ENCODE measurements around the gene CENPF. TPM values are rescaled to one million over a fixed set of nuclear protein-coding genes. Genes with fewer than 3 reads are reported as not detected.

Gene CENPF
- total and polyA plus RNA-seq, 4 donors = 1.2 to 9.7 (median 1.9) TPM

- Histone ChIP-seq H3K4me1 (ENCODE audit: control insufficient read depth in 5 of 5, insufficient read depth in 5 of 5, low read length in 5 of 5) (peaks cover 0 to 5% (median 4%) of the 10 kb centered on the region in 5 donors), H3K27me3 (ENCODE audit: control insufficient read depth in 3 of 3, insufficient read depth in 3 of 3, low read length in 2 of 3) (no peaks in the 10 kb centered on the region), H3K4me3 (no peak overlapping the region), H3K9me3 (ENCODE audit: control insufficient read depth in 4 of 4, insufficient read depth in 3 of 4, low read length in 3 of 4) (no peaks in the 10 kb centered on the region), H3K27ac (ENCODE audit: low read depth in 1 of 2, low read length in 1 of 2) (peak overlapping the region in 1 of 2 donors; percentile 45), H3K36me3 (ENCODE audit: control insufficient read depth in 4 of 4, insufficient read depth in 4 of 4, low read length in 4 of 4) (no peaks in the 10 kb centered on the region), H3K9ac (ENCODE audit: insufficient read depth in 1 of 2, low read length in 2 of 2) (no peak overlapping the region)
- no peak for ATAC-seq (ENCODE audit: insufficient read depth, low FRiP score)
- no peak for TF ChIP-seq CTCF (IDR thresholded peaks at IDR 0.05; ENCODE audit: control extremely low read depth, extremely low read depth)
- no peak for DNase-seq
- WGBS, 2 donors = 94 to 96% methylated on average over 2 of the region's 2 CpGs
These were observed 35.5 kb upstream of the CENPF start for GRCh38 chr1:214567481-214567980.

GRCh38 chr1:214568328-214568727 is 34.7 kb upstream of the CENPF start:
- 66 to 79% methylated on average over 4 of the region's 4 CpGs for WGBS, 2 donors

GRCh38 chr1:214569357-214570004 is 33.5 kb upstream of the CENPF start:
- no peak overlapping the region for H3K27ac ChIP-seq (ENCODE audit: low read depth in 1 of 2, low read length in 1 of 2)
- no peaks in the 10 kb centered on the region for H3K9me3 ChIP-seq (ENCODE audit: control insufficient read depth in 4 of 4, insufficient read depth in 3 of 4, low read length in 3 of 4)
- no peaks in the 10 kb centered on the region for H3K27me3 ChIP-seq (ENCODE audit: control insufficient read depth in 3 of 3, insufficient read depth in 3 of 3, low read length in 2 of 3)
- DNase-seq = no peak
- H3K4me3 ChIP-seq = no peak overlapping the region
- ATAC-seq (ENCODE audit: insufficient read depth, low FRiP score) = no peak
- H3K9ac ChIP-seq (ENCODE audit: insufficient read depth in 1 of 2, low read length in 2 of 2) = no peak overlapping the region
- TF ChIP-seq CTCF (IDR thresholded peaks at IDR 0.05; ENCODE audit: control extremely low read depth, extremely low read depth) = no peak
- H3K4me1 ChIP-seq (ENCODE audit: control insufficient read depth in 5 of 5, insufficient read depth in 5 of 5, low read length in 5 of 5) = peaks cover 0 to 5% (median 4%) of the 10 kb centered on the region in 5 donors
- WGBS, 2 donors = 92 to 98% methylated on average over 2 of the region's 2 CpGs
- no peaks in the 10 kb centered on the region for H3K36me3 ChIP-seq (ENCODE audit: control insufficient read depth in 4 of 4, insufficient read depth in 4 of 4, low read length in 4 of 4)

More at GRCh38 chr1:214568328-214568727, 34.7 kb upstream of the CENPF start:
- no peak overlapping the region for H3K27ac ChIP-seq (ENCODE audit: low read depth in 1 of 2, low read length in 1 of 2)
- H3K4me3 ChIP-seq = no peak overlapping the region
- no peaks in the 10 kb centered on the region for H3K27me3 ChIP-seq (ENCODE audit: control insufficient read depth in 3 of 3, insufficient read depth in 3 of 3, low read length in 2 of 3)
- H3K4me1 ChIP-seq (ENCODE audit: control insufficient read depth in 5 of 5, insufficient read depth in 5 of 5, low read length in 5 of 5) = peaks cover 0 to 5% (median 4%) of the 10 kb centered on the region in 5 donors
- ATAC-seq (ENCODE audit: insufficient read depth, low FRiP score) (no peak), DNase-seq (peak in 1 of 3 donors; percentile 47)
- H3K9me3 ChIP-seq (ENCODE audit: control insufficient read depth in 4 of 4, insufficient read depth in 3 of 4, low read length in 3 of 4) = no peaks in the 10 kb centered on the region
- H3K9ac ChIP-seq (ENCODE audit: insufficient read depth in 1 of 2, low read length in 2 of 2) = no peak overlapping the region
- TF ChIP-seq CTCF (IDR thresholded peaks at IDR 0.05; ENCODE audit: control extremely low read depth, extremely low read depth) = no peak
- H3K36me3 ChIP-seq (ENCODE audit: control insufficient read depth in 4 of 4, insufficient read depth in 4 of 4, low read length in 4 of 4) = no peaks in the 10 kb centered on the region
